Placental epithelial cell (primary cell): Measurements from ENCODE around the gene PLEKHG4. TPM values are rescaled to one million over a fixed set of nuclear protein-coding genes. Genes with fewer than 3 reads are reported as not detected.

Source experiments
- total RNA-seq: library from RNA; depleted of rRNA; stranded (reverse); fragments of >200 nt; gene quantifications from 2 replicates; pipeline ENCODE4 v1.2.3, GENCODE V29; 2012

PLEKHG4 gene
- 22.2 and 35.7 TPM in 2 replicates for total RNA-seq

GRCh38 chr16:67279296-67280089, at the start of gene PLEKHG4:
PLEKHG4 (plus strand) TSS chr16:67279532; CDS start chr16:67280045, 513 bp downstream.

GRCh38 chr16:67247192-67248072, 31.9 kb upstream of the PLEKHG4 start, which contains the start of gene FHOD1:
FHOD1 (minus strand) TSS chr16:67247481; CDS start chr16:67247410, 71 bp downstream.

GRCh38 chr16:67248401-67249177, 30.7 kb upstream of the PLEKHG4 start, which contains the start of gene SLC9A5:
SLC9A5 (plus strand) TSS chr16:67248979; CDS start chr16:67249015, 36 bp downstream.

GRCh38 chr16:67326472-67327309, 47.4 kb downstream of the PLEKHG4 start, which contains the start of the genes KCTD19 and LRRC36:
KCTD19 (minus strand) TSS chr16:67326741; CDS start chr16:67326707, 34 bp downstream.
LRRC36 (plus strand) TSS chr16:67326815; CDS start chr16:67326863, 48 bp downstream.

Other genes with a start within 250 kb of the PLEKHG4 start
- 12.5 and 15.7 TPM in 2 replicates for gene PHAF1, start 169.6 kb upstream of the PLEKHG4 start, total RNA-seq
- gene B3GNT9, start 128.5 kb upstream of the PLEKHG4 start, total RNA-seq = 65.5 and 72.2 TPM in 2 replicates
- 20.0 and 26.8 TPM in 2 replicates for gene TRADD, start 119.6 kb upstream of the PLEKHG4 start, total RNA-seq
- gene FBXL8, start 119.6 kb upstream of the PLEKHG4 start, total RNA-seq = 23.7 and 40.8 TPM in 2 replicates
- gene HSF4, start 114.8 kb upstream of the PLEKHG4 start, total RNA-seq = 4.8 and 21.2 TPM in 2 replicates
- 21.7 and 38.1 TPM in 2 replicates for gene NOL3, start 109.0 kb upstream of the PLEKHG4 start, total RNA-seq
- gene MATCAP1, start 95.6 kb upstream of the PLEKHG4 start, total RNA-seq = 11.1 and 21.2 TPM in 2 replicates
- not detected in 2 replicates for gene EXOC3L1, start 89.4 kb upstream of the PLEKHG4 start, total RNA-seq
- 42.4 and 76.9 TPM in 2 replicates for gene E2F4, start 87.4 kb upstream of the PLEKHG4 start, total RNA-seq
- 42.8 and 57.2 TPM in 2 replicates for gene ELMO3, start 80.4 kb upstream of the PLEKHG4 start, total RNA-seq
- gene TMEM208, start 52.4 kb upstream of the PLEKHG4 start, total RNA-seq = 28.7 and 36.4 TPM in 2 replicates
- gene FHOD1, start 32.1 kb upstream of the PLEKHG4 start, total RNA-seq = 18.1 and 24.6 TPM in 2 replicates
- 0.33 and 1.6 TPM in 2 replicates for gene SLC9A5, start 30.6 kb upstream of the PLEKHG4 start, total RNA-seq
- not detected in 2 replicates for gene KCTD19, start 47.2 kb downstream of the PLEKHG4 start, total RNA-seq
- not detected in 2 replicates for gene LRRC36, start 47.3 kb downstream of the PLEKHG4 start, total RNA-seq
- gene TPPP3, start 114.0 kb downstream of the PLEKHG4 start, total RNA-seq = under 0.01 and 0.87 TPM in 2 replicates
- 5.3 and 9.4 TPM in 2 replicates for gene ZDHHC1, start 136.9 kb downstream of the PLEKHG4 start, total RNA-seq
- not detected in 2 replicates for gene HSD11B2, start 151.6 kb downstream of the PLEKHG4 start, total RNA-seq
- 85.2 and 126 TPM in 2 replicates for gene ATP6V0D1, start 201.6 kb downstream of the PLEKHG4 start, total RNA-seq
- not detected in 2 replicates for gene AGRP, start 204.0 kb downstream of the PLEKHG4 start, total RNA-seq
- 45.1 and 61.7 TPM in 2 replicates for gene RIPOR1, start 249.3 kb downstream of the PLEKHG4 start, total RNA-seq